HG02981 (cell line): ENCODE data around the gene FRMD8.

Experiments
- ATAC-seq: cut with Tn5 transposase; IDR thresholded peaks from one replicate; pipeline ENCODE4 v1.9.1; 2021; ENCODE audit warnings: mild to moderate bottlenecking, moderate library complexity; ENCODE audit not compliant: unreplicated experiment

The FRMD8 gene

DNA sequence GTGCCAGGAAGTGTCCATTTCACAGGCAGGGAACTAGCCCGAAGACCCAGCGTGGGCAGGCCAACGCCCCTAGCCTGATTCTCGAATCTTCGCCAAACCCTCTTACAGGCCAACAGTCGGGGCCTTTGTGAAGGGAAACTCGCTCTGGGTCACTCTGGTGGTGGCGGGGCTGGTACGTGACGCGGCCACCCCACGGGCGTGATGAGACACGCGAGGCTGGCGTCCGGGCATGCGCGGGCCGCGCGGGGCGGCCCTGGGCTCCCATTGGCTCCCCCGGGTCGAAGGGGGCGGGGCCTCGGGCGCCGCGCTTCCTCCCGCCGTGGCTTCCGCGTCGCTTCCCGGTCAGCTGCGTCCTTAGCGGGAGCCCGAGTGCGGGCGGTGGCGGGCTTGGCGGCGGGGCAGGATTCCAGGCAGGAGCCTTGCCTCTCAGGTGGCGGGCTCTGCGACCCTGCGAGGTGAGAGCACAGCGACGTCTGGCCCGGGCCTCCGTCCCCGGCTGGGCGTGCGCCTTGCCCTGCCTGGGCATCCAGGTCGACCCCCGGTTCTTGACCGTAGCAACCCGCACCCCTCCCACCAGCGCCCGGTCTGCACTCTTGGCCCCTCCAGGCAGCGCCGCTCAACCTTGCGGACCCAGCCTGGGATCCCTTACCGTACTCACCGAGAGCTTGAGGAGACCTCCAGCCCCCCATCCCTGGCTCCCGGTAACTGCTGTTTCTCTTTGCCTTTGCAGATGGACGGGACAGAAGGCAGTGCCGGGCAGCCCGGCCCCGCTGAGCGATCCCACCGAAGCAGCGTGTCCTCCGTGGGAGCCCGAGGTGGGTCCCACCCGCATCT lies at the start of gene FRMD8:
FRMD8 (plus strand) TSS at position 331 of the 834 bp plus-strand sequence; CDS start at position 731, 400 bp downstream.
- ATAC-seq: no peak

DNA sequence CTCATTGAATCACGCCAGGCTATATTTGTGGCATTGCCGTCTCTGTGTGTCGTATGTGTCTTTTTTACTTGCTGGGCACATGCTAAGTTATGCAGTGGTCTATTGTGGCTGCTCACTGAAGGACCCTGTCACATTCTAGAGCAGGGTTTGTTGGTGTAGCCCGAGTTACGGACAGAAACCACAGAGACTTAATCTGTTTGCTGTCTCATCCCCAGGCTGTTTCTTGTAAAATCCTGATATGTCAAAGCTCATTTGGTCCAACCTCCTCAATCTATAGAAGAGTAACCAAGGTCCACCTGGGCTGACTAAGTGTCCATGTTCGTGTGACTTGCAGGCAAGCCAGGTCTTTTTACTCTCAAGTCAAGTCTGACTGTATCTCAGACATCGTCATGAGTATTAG lies 47.8 kb upstream of the FRMD8 start:
- no peak for ATAC-seq

DNA sequence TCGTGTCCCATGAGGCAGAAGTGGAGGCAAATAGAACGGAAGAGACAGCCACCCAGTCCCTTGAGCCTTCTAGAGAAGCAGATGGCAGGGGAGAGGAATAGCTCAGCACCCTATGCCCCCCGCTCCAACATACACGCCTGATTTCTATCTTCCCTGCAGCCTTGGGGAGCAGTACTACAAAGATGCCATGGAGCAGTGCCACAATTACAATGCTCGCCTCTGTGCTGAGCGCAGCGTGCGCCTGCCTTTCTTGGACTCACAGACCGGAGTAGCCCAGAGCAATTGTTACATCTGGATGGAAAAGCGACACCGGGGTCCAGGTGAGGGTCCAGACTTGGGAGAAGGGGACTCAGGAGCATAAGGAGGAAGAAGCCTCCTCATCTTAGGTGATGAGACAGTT lies 46.2 kb upstream of the FRMD8 start:
- no peak for ATAC-seq

- ATAC-seq: no peak
Observed at GRCh38 chr11:65341856-65342255, 44.6 kb upstream of the FRMD8 start.

- ATAC-seq: no peak
Observed at GRCh38 chr11:65351511-65351910, 34.9 kb upstream of the FRMD8 start.

- ATAC-seq: no peak
Observed at GRCh38 chr11:65352783-65353182, 33.7 kb upstream of the FRMD8 start.

DNA sequence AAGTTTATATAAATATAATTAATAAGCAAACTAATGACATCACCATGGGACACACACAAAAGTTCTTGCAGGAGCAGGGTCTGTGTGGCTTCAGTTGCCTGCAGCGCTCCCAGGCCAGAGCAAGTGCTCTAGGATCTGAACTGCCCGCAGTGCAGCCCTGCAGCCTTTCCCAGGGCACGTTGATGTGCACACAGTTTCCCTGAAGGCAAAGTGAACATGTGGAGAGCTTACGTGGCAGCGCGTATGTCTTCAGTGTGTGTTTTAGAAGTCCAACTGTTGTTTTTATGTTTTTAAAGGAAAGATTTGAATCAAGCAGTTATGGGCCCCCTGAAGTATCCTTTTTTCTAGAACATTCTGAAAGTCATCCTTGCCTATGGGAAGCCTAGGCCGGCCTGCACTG lies 33.1 kb upstream of the FRMD8 start:
- ATAC-seq: no peak

DNA sequence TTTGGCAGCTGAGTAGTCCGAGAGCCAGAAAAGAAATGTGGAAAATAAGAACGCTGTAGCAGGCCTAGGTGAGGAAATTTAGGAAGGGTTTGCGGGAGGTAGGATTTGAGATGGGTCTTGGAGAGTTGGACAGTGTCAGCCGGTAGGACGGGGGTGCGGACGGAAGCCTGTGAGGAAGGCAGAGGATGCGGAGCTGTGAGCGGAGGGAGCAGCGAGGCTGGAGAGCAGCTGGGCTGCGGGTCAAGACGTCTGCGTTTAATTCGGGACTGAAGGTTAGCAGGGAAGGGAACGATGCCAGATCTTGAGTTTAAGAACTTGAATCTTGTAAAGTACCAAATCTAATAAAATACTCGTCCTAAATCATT lies 32.6 kb upstream of the FRMD8 start:
- ATAC-seq: no peak

GRCh38 chr11:65354265-65355012 lies 32.0 kb upstream of the FRMD8 start, which contains the start of gene TIGD3:
Gene TIGD3 (plus strand): TSS chr11:65354751. CDS start chr11:65355809, 1,058 bp downstream.
- ATAC-seq: peak; percentile 86

DNA sequence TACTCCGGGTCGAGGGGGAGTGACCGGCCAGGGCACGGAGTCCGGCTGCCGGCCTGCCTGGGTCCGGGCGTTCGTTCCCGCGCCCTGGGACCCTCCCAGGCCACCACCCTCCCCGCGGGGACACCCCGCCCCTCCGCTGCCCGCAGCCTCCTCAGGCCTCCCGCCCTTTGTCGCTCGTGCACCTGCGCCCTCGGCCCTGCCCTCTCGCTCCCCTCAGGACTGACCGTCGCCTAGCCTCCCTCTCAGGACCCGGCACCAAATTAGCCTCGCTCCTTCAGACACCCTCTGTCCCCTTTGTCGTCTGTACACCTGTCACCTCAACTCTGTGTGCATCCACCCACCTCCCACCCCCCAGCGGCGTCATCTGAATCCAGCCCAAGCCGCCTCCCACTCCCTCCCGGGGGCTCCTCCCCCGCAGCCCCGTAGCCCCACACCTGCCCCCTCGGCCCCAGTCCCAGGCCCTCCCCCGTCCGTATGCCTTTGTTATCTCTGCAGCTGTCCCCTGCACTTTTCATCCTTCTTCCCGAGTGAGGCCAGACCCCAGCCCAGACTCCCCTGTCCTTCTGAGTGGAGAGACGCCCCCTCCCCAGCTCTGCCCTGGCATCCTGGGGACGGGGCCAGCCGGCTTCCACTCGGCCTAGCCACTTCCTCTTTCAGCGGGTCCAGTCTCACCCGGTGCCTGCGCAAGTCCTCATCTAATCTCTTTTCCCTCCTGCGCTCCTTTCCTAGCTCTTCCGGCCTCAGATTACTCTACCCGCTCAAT lies 31.2 kb upstream of the FRMD8 start:
- peak; percentile 37 for ATAC-seq

- ATAC-seq: no peak
Observed at GRCh38 chr11:65355776-65356393, 30.6 kb upstream of the FRMD8 start.

DNA sequence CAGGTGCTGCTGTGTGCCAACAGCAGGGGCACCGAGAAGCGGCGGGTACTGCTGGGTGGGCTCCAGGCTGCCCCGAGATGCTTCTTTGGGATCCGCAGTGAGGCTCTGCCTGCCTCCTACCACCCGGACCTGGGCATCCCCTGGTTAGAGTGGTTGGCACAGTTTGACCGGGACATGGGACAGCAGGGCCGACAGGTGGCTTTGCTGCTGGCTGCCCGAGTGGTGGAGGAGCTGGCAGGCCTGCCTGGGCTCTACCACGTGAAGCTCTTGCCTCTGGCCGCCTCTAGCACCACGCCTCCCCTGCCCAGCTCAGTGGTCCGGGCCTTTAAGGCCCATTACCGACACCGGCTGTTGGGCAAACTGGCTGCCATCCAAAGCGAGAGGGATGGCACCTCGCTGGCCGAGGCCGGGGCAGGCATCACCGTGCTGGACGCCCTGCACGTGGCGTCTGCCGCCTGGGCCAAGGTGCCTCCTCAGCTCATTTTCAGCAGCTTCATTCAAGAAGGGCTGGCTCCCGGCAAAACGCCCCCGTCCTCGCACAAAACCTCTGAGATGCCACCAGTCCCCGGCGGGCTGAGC lies 30.0 kb upstream of the FRMD8 start:
- no peak for ATAC-seq

DNA sequence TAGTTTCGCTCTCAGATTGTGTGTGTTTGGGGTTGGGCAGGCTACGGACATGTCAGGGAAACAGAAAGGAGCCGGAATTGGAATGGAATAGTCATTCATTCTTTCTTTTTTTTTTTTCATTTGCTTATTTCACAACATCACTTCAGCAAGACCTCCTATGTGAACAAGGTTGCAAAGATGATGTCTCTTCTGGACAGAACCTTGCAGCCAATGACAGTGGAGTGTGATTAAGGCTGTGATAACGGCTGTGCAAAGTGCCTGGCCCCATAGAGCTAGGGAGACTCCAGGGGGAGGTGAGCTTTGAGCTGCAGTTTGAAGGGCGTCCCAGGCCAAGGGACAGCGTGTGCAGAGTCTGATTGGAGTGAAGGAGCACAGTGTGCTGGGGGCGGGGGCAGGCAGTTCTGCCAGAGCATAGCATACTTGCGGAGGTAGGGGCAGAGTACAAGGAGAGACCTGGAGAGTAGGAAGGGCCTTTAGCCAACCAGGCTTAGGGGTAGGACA lies 28.5 kb upstream of the FRMD8 start:
- no peak for ATAC-seq

- no peak for ATAC-seq
Observed at GRCh38 chr11:65362320-65362931, 24.0 kb upstream of the FRMD8 start.

- no peak for ATAC-seq
Observed at GRCh38 chr11:65362966-65363365, 23.5 kb upstream of the FRMD8 start.

GRCh38 chr11:65363770-65364169 lies 22.7 kb upstream of the FRMD8 start:
- ATAC-seq: no peak

- no peak for ATAC-seq
Observed at GRCh38 chr11:65366340-65366773, 20.1 kb upstream of the FRMD8 start.

- no peak for ATAC-seq
Observed at GRCh38 chr11:65370659-65371049, 15.8 kb upstream of the FRMD8 start.

GRCh38 chr11:65373839-65374580 lies 12.4 kb upstream of the FRMD8 start:
- no peak for ATAC-seq
